HG02759 (cell line): Measurements from ENCODE around the gene THRA.

ENCODE experiments used
- ATAC-seq: cut with Tn5 transposase; IDR thresholded peaks from one replicate; pipeline ENCODE4 v1.9.1; 2021; ENCODE audit warnings: mild to moderate bottlenecking, moderate library complexity; ENCODE audit not compliant: unreplicated experiment

Gene THRA

GRCh38 chr17:40095944-40096791, 33.4 kb downstream of the THRA start:
- peak; percentile 52 for ATAC-seq

- no peak for ATAC-seq
Observed at GRCh38 chr17:40097087-40097486, 34.3 kb downstream of the THRA start.

DNA sequence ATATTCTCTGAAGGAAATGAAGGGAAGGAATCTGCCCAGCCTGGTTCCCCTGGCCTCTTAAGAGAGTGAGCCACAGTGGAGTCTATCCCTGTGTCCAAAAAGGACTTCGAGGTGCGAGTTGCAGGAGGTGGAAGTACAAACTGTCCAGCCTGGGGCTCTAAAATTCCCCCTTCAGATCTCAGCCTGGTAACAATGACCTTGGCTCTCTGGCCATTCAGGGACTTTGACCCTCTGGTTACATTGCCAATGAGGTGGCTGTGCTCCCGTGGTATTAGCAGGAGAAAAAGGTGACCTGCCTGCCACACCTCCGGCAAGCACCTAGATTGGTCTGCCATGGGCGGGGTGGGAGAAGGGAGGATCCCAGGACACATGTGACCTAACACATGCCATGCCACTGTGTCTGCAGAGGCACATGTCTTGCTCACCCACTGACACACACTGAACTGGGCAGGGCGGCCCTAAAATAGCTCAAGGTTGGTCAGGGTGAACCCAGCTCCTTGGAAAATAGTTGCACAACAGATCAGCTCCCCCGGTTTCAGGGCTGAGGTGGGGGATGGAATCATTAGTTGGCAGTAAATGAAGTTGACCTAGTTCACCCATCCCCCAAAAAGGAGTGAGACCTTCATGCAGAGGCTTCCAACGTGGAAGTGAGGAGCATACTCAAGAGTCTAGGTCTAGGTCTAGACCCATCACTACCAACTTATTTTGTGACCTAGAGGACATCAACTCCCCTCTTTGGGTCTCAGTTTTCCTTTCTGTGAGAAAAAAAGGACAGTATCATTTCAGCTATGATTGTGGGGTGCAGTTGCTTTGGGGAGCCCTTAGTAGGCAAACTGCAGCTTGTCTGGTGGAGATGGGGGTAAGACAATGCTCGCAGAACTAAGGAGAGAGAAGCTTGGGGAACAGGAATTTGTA, 35.4 kb downstream of the THRA start:
- ATAC-seq = no peak

- peak; percentile 65 for ATAC-seq
Observed at GRCh38 chr17:40098846-40099618, 36.3 kb downstream of the THRA start.

GRCh38 chr17:40099619-40100418, 37.1 kb downstream of the THRA start:
- no peak for ATAC-seq

DNA sequence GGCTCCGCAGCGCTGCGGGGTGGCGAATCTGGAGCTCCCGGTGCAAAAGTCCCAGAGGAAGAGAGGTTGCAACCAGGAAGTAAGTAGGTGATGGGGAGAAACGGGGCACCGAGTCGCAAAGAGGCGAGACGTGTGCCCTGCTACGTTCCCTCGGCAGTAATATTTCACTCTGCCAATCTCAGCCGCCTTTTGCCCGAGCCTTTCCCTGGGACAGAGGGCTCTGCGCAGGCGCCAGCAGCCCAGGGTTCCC, 37.6 kb downstream of the THRA start, which contains the start of gene NR1D1:
Gene NR1D1 (minus strand): TSS at position 171 of the 250 bp plus-strand sequence. CDS start 495 bp downstream, outside the sequence.
- peak; percentile 0 for ATAC-seq

- peak; percentile 39 for ATAC-seq
Observed at GRCh38 chr17:40100669-40101366, 38.1 kb downstream of the THRA start.

DNA sequence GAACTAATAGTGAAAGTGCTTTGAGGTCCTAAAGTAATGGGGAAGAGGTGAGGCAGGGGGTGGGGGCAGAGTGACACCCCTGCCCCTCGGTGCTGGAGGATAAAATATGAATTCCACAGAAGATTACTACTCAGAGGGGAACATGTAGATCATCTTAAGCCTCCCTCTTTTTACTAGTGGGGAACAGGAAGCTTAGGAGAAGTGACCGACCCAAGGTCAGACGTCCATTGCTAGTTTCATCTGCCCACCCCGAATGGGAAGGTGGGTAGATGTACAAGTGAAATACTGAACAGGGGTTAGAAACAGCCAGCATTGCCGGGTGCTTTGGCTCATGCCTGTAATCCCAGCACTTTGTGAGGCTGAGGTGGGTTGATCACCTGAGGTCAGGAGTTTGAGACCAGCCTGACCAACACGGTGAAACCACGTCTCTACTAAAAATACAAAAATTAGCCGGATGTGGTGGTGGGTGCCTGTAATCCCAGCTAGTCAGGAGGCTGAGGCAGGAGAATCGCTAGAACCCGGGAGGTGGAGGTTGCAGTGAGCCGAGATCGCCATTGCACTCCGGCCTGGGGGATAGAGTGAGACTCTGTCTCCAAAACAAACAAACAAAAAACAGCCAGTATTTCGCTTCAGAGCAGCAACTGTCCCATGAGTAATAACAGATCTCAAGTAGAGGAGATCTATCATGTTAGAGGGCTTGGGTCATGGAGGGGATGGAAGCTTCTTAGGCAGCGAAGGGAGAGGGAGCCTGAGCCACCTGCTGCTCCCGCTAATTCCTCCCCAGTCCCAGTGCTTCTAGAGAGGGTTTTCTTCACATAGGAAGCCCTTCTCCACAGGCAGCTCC, 38.8 kb downstream of the THRA start:
- no peak for ATAC-seq

- ATAC-seq = no peak
Observed at GRCh38 chr17:40103071-40103661, 40.4 kb downstream of the THRA start.

DNA sequence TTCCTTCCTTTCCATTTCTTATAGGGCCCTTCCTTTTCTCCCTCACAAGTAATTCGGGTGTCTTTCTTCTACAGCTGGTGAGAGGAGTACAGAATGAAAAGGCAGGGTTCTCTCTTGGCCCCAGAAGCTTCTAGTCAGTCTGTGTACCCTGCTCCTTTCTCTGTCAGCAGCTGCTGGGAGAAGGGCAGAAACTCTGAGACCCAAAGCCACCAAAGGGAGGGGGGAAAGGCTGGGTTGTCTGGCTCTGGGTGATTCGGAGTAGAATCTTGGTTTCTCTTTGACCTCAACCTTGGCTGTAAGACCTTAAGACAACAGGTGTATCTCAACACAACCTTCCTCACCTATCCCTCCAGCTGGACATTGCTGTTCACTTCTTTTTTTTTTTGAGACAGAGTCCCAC, 40.9 kb downstream of the THRA start:
- no peak for ATAC-seq

DNA sequence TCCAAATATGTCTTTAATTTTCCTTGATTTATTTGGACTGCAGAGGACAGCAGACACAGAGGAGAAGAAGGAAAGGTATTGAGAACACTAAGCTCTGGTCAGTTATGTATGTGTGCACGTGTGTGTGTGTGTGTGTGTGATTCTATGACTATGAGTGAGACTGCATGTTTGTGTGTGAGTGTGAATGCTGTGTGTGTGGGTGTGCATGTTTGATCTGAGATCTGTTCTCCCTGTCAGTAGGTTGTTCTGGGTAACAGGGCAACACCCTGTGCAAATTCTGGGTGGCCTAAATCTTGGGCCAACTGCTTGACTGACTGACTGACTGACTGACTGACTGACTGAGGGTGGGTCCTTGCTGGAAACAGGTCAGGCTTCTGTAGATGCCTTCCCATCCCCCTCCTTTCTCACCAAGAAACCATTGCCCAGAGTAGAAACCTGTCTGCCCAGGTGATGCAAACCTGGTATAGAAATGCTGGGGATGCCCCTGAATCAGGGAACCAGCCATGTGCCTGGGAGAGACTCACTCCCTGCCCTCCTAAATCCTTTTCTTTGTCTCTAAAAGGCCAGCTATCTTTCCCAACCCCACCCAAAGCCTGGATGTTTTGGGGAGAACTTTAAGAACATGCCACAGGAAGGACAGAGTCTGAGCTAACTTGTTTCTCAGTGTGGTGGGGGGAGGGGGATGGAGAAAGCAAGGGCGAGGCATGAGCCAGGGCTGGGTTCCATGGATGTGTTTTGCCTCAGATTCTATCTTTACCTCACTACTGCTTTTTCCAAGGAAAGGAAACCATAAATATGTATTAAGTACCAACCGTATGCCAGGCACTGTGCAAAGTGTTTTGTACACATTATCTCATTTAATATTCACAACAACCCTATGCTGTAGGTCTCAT, 42.1 kb downstream of the THRA start:
- ATAC-seq = no peak

DNA sequence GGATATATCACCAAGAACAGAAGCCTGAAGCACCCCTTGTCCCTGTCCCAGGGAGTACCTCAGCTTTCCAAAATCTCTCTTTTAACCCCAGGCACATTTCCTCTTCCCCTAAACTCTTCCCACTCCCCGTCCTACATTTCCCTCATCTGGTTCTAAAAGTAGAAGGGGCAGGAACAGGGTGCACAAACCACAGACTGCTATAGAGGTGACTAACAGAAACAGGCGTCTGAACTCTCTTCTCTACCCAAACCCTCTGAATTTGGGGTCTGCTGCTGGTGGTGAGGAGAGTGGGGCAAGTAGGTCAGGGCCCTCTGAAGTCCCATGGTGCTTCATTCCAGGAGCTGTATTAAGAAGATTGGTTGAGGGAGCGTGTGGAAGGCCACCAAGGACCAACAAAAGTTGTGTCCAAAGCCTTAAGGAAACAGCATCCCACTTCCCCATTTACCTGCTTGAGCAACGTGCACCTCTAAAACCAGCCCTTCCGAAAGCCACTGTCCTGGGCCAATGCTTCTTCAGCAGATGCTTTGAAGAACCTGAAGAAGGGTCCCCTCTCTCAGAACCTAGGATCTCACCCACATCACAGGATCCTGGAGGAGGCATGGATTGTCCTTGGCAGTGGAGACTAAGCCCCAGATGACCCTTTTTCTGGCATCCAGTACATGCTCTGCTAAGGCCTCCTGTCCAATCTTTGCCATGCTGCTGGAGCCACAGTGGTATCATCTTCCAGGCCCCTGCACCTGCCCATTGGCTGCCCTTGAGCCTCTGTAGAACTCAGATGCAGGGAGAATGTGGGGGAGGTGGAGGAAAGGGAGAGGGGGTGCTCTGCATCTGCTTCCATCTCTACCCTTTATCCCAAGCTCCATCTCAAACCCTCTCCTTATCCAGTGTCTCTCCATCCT, 43.3 kb downstream of the THRA start:
- ATAC-seq = no peak

- ATAC-seq = no peak
Observed at GRCh38 chr17:40106760-40107521, 44.2 kb downstream of the THRA start.

GRCh38 chr17:40107522-40108174, 44.9 kb downstream of the THRA start:
- ATAC-seq = no peak
